HEK293 (cell line): ENCODE measurements around the gene FHIT.
A peak's percentile ranks its signal among the peaks of the same experiment; 100 is the strongest.

Experiments
- FEZF1 ChIP-seq: fragments of 450-650 bp; formaldehyde crosslinking; IDR thresholded peaks from 2 replicates; pipeline ENCODE4 v1.5.1; 2016; ENCODE audit warnings: missing biosample characterization, missing genetic modification characterization
- GLI2 ChIP-seq: fragments of 450-650 bp; formaldehyde crosslinking; IDR thresholded peaks from 2 replicates; pipeline ENCODE4; 2017; ENCODE audit warnings: missing biosample characterization, missing genetic modification characterization, low read depth, borderline replicate concordance
- GLIS1 ChIP-seq: fragments of 450-650 bp; formaldehyde crosslinking; IDR thresholded peaks from 2 replicates; pipeline ENCODE4 v1.5.1; 2016; ENCODE audit warnings: missing biosample characterization, missing genetic modification characterization
- GLIS2 ChIP-seq: fragments of 450-650 bp; formaldehyde crosslinking; IDR thresholded peaks from 2 replicates; pipeline ENCODE4 v1.5.1; 2016; ENCODE audit warnings: missing biosample characterization, missing genetic modification characterization
- MEIS1 ChIP-seq: sonication (generic); formaldehyde crosslinking; IDR thresholded peaks from 2 replicates; pipeline ENCODE4 v1.8.1; 2022; ENCODE audit warnings: missing genetic modification reagents, mild to moderate bottlenecking, borderline replicate concordance
- SCRT1 ChIP-seq: fragments of 450-650 bp; formaldehyde crosslinking; IDR thresholded peaks from 2 replicates; pipeline ENCODE4 v1.5.1; 2016; ENCODE audit warnings: missing biosample characterization, missing genetic modification characterization, borderline replicate concordance
- ZBTB7A ChIP-seq: fragments of 450-650 bp; formaldehyde crosslinking; IDR thresholded peaks from 2 replicates; pipeline ENCODE4 v1.5.1; 2016; ENCODE audit warnings: low read depth, missing biosample characterization, missing genetic modification characterization
- ZBTB8A ChIP-seq: fragments of 450-650 bp; formaldehyde crosslinking; IDR thresholded peaks from 2 replicates; pipeline ENCODE4 v1.5.1; 2016; ENCODE audit warnings: missing biosample characterization, missing genetic modification characterization
- ZNF138 ChIP-seq: fragments of 450-650 bp; formaldehyde crosslinking; IDR thresholded peaks from 2 replicates; pipeline ENCODE4 v1.5.1; 2016; ENCODE audit warnings: missing biosample characterization, missing genetic modification characterization, borderline replicate concordance
- ZNF2 ChIP-seq: fragments of 450-650 bp; formaldehyde crosslinking; IDR thresholded peaks from 2 replicates; pipeline ENCODE4 v1.5.1; 2016; ENCODE audit warnings: missing biosample characterization, missing genetic modification characterization
- ZNF26 ChIP-seq: fragments of 450-650 bp; formaldehyde crosslinking; IDR thresholded peaks from 2 replicates; pipeline ENCODE4 v1.5.1; 2016; ENCODE audit warnings: missing biosample characterization, missing genetic modification characterization
- ZNF366 ChIP-seq: fragments of 450-650 bp; formaldehyde crosslinking; conservative IDR thresholded peaks from 2 replicates; pipeline ENCODE4 v1.5.1; 2016; ENCODE audit warnings: missing biosample characterization, missing genetic modification characterization
- ZNF473 ChIP-seq: fragments of 450-650 bp; formaldehyde crosslinking; IDR thresholded peaks from 2 replicates; pipeline ENCODE4 v1.5.1; 2017; ENCODE audit warnings: missing biosample characterization, missing genetic modification characterization
- ZNF48 ChIP-seq: fragments of 450-650 bp; formaldehyde crosslinking; IDR thresholded peaks from 2 replicates; pipeline ENCODE4 v1.5.1; 2016; ENCODE audit warnings: missing biosample characterization, missing genetic modification characterization
- ZNF513 ChIP-seq: fragments of 450-650 bp; IDR thresholded peaks from 2 replicates; pipeline ENCODE4 v1.5.1; 2018; ENCODE audit warnings: missing biosample characterization, missing genetic modification characterization
- ZNF518A ChIP-seq: fragments of 450-650 bp; formaldehyde crosslinking; conservative IDR thresholded peaks from 2 replicates; pipeline ENCODE4 v1.5.1; 2016; ENCODE audit warnings: low read depth, missing biosample characterization, missing genetic modification characterization
- ZNF610 ChIP-seq: fragments of 450-650 bp; formaldehyde crosslinking; IDR thresholded peaks from 2 replicates; pipeline ENCODE4 v1.5.1; 2016; ENCODE audit warnings: missing biosample characterization, missing genetic modification characterization, borderline replicate concordance
- ZNF660 ChIP-seq: fragments of 450-650 bp; IDR thresholded peaks from 2 replicates; pipeline ENCODE4 v1.5.1; 2018; ENCODE audit warnings: missing biosample characterization, mild to moderate bottlenecking, missing genetic modification characterization
- ZNF670 ChIP-seq: fragments of 450-650 bp; formaldehyde crosslinking; IDR thresholded peaks from 2 replicates; pipeline ENCODE4 v1.5.1; 2016; ENCODE audit warnings: missing biosample characterization, missing genetic modification characterization, low read depth
- ZNF677 ChIP-seq: fragments of 450-650 bp; IDR thresholded peaks from 2 replicates; pipeline ENCODE4 v1.5.0; 2018; ENCODE audit warnings: missing biosample characterization, mild to moderate bottlenecking, missing genetic modification characterization, moderate library complexity
- ZNF843 ChIP-seq: fragments of 450-650 bp; formaldehyde crosslinking; IDR thresholded peaks from 2 replicates; pipeline ENCODE4 v1.5.1; 2016; ENCODE audit warnings: missing biosample characterization, missing genetic modification characterization
- TF ChIP-seq, protein P1 (sequence below): fragments of 450-650 bp; formaldehyde crosslinking; IDR thresholded peaks from 2 replicates; pipeline ENCODE4 v1.5.1; 2016; ENCODE audit warnings: missing biosample characterization, missing genetic modification characterization, borderline replicate concordance
- TF ChIP-seq, protein P2 (sequence below): fragments of 450-650 bp; formaldehyde crosslinking; IDR thresholded peaks from 2 replicates; pipeline ENCODE4 v1.5.1; 2016; ENCODE audit warnings: missing biosample characterization, missing genetic modification characterization
- TF ChIP-seq, protein P3 (sequence below): sonication (generic); formaldehyde crosslinking; IDR thresholded peaks from 2 replicates; pipeline ENCODE4 v1.8.1; 2022; ENCODE audit warnings: mild to moderate bottlenecking, moderate library complexity, missing genetic modification reagents

FHIT gene

DNA sequence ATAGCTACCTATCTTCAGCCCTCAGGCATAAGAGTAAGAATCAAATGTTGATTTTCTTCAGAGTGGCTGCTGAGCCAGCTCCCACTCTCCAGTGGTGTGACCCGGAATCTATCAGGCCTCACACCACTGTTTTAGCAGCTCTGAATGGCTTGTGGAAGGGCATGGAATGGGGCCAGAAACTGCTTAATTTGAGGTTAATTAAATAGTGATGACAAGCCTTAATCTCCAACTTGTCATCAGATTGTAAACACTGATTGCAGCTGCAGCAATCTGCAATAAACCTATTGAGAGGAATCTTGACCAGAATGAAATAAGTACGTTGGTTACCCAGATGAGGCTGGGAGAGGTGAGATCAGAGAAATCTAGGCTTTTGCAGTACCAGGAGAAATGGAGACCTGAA is 317.4 kb downstream of the FHIT start (continued):
- TF ChIP-seq, protein P1, sequence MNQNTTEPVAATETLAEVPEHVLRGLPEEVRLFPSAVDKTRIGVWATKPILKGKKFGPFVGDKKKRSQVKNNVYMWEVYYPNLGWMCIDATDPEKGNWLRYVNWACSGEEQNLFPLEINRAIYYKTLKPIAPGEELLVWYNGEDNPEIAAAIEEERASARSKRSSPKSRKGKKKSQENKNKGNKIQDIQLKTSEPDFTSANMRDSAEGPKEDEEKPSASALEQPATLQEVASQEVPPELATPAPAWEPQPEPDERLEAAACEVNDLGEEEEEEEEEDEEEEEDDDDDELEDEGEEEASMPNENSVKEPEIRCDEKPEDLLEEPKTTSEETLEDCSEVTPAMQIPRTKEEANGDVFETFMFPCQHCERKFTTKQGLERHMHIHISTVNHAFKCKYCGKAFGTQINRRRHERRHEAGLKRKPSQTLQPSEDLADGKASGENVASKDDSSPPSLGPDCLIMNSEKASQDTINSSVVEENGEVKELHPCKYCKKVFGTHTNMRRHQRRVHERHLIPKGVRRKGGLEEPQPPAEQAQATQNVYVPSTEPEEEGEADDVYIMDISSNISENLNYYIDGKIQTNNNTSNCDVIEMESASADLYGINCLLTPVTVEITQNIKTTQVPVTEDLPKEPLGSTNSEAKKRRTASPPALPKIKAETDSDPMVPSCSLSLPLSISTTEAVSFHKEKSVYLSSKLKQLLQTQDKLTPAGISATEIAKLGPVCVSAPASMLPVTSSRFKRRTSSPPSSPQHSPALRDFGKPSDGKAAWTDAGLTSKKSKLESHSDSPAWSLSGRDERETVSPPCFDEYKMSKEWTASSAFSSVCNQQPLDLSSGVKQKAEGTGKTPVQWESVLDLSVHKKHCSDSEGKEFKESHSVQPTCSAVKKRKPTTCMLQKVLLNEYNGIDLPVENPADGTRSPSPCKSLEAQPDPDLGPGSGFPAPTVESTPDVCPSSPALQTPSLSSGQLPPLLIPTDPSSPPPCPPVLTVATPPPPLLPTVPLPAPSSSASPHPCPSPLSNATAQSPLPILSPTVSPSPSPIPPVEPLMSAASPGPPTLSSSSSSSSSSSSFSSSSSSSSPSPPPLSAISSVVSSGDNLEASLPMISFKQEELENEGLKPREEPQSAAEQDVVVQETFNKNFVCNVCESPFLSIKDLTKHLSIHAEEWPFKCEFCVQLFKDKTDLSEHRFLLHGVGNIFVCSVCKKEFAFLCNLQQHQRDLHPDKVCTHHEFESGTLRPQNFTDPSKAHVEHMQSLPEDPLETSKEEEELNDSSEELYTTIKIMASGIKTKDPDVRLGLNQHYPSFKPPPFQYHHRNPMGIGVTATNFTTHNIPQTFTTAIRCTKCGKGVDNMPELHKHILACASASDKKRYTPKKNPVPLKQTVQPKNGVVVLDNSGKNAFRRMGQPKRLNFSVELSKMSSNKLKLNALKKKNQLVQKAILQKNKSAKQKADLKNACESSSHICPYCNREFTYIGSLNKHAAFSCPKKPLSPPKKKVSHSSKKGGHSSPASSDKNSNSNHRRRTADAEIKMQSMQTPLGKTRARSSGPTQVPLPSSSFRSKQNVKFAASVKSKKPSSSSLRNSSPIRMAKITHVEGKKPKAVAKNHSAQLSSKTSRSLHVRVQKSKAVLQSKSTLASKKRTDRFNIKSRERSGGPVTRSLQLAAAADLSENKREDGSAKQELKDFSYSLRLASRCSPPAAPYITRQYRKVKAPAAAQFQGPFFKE (tag by site-specific recombination), result no peak
- no peak for TF ChIP-seq ZNF26
- peak; percentile 80; the same call in 1 of the 2 replicates for TF ChIP-seq GLI2 (tag by site-specific recombination)
- no peak for TF ChIP-seq SCRT1
- peak; percentile 20; the same call in 1 of the 2 replicates for TF ChIP-seq GLIS1 (tag by site-specific recombination)
- TF ChIP-seq ZNF473 (tag by site-specific recombination), result no peak
- no peak for TF ChIP-seq ZNF138 (tag by site-specific recombination)
- TF ChIP-seq, protein P2, sequence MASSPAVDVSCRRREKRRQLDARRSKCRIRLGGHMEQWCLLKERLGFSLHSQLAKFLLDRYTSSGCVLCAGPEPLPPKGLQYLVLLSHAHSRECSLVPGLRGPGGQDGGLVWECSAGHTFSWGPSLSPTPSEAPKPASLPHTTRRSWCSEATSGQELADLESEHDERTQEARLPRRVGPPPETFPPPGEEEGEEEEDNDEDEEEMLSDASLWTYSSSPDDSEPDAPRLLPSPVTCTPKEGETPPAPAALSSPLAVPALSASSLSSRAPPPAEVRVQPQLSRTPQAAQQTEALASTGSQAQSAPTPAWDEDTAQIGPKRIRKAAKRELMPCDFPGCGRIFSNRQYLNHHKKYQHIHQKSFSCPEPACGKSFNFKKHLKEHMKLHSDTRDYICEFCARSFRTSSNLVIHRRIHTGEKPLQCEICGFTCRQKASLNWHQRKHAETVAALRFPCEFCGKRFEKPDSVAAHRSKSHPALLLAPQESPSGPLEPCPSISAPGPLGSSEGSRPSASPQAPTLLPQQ (tag by site-specific recombination), result peak; percentile 70; the same call in 1 of the 2 replicates
- TF ChIP-seq ZNF48, result no peak
- no peak for TF ChIP-seq ZNF660 (tag by site-specific recombination)
- TF ChIP-seq ZBTB8A (tag by site-specific recombination), result peak; percentile 61; the same call in 1 of the 2 replicates
- no peak for TF ChIP-seq ZNF2
- peak; percentile 97 for TF ChIP-seq ZNF843 (tag by site-specific recombination)
- no peak for TF ChIP-seq MEIS1 (CRISPR knock-in tag)
- TF ChIP-seq FEZF1 (tag by site-specific recombination), result peak; percentile 93
- peak; percentile 53; the same call in 1 of the 2 replicates for TF ChIP-seq ZNF518A
- TF ChIP-seq, protein P3, sequence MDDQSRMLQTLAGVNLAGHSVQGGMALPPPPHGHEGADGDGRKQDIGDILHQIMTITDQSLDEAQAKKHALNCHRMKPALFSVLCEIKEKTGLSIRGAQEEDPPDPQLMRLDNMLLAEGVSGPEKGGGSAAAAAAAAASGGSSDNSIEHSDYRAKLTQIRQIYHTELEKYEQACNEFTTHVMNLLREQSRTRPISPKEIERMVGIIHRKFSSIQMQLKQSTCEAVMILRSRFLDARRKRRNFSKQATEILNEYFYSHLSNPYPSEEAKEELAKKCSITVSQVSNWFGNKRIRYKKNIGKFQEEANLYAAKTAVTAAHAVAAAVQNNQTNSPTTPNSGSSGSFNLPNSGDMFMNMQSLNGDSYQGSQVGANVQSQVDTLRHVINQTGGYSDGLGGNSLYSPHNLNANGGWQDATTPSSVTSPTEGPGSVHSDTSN (CRISPR knock-in tag), result no peak
- no peak for TF ChIP-seq ZNF677 (tag by site-specific recombination)
- TF ChIP-seq ZNF610 (tag by site-specific recombination), result no peak
- TF ChIP-seq ZBTB7A, result no peak
- TF ChIP-seq ZNF366, result peak; percentile 83
- TF ChIP-seq GLIS2 (tag by site-specific recombination), result no peak
- no peak for TF ChIP-seq ZNF513
- no peak for TF ChIP-seq ZNF670 (tag by site-specific recombination)
